ENCODE results near the gene RNPS1.
A peak's percentile ranks its signal among the peaks of the same experiment; 100 is the strongest.

RNPS1 gene

GRCh38 chr16:2298621-2299020, 30.7 kb upstream of the RNPS1 start:
- TF ChIP-seq CTCF (IDR thresholded peaks at IDR 0.05; ENCODE audit: insufficient read depth, low read length, poor library complexity, severe bottlenecking): no peak
- DNase-seq (ENCODE audit: extremely low read depth, insufficient read length): no peak
- Histone ChIP-seq H3K36me3 (ENCODE audit: control insufficient read depth, insufficient read depth, low read length) (no peaks in the 10 kb centered on the region), H3K4me3 (replicated peaks; ENCODE audit: low read depth, low read length) (no peak overlapping the region), H3K27me3 (replicated peaks; ENCODE audit: control insufficient read depth, insufficient read depth, low read length) (no peaks in the 10 kb centered on the region)

GRCh38 chr16:2297506-2297860, 29.6 kb upstream of the RNPS1 start:
- no peak for TF ChIP-seq CTCF (IDR thresholded peaks at IDR 0.05; ENCODE audit: insufficient read depth, low read length, poor library complexity, severe bottlenecking)
- no peak for DNase-seq (ENCODE audit: extremely low read depth, insufficient read length)
- no peaks in the 10 kb centered on the region for H3K36me3 ChIP-seq (ENCODE audit: control insufficient read depth, insufficient read depth, low read length)
- no peak overlapping the region for H3K4me3 ChIP-seq (replicated peaks; ENCODE audit: low read depth, low read length)
- no peaks in the 10 kb centered on the region for H3K27me3 ChIP-seq (replicated peaks; ENCODE audit: control insufficient read depth, insufficient read depth, low read length)

GRCh38 chr16:2296661-2297505, 29.0 kb upstream of the RNPS1 start:
- no peak for DNase-seq (ENCODE audit: extremely low read depth, insufficient read length)
- no peak overlapping the region for H3K4me3 ChIP-seq (replicated peaks; ENCODE audit: low read depth, low read length)
- TF ChIP-seq CTCF (IDR thresholded peaks at IDR 0.05; ENCODE audit: insufficient read depth, low read length, poor library complexity, severe bottlenecking): peak; percentile 57
- no peaks in the 10 kb centered on the region for H3K27me3 ChIP-seq (replicated peaks; ENCODE audit: control insufficient read depth, insufficient read depth, low read length)
- H3K36me3 ChIP-seq (ENCODE audit: control insufficient read depth, insufficient read depth, low read length): no peaks in the 10 kb centered on the region

GRCh38 chr16:2295056-2295798, 27.3 kb upstream of the RNPS1 start:
- no peaks in the 10 kb centered on the region for H3K36me3 ChIP-seq (ENCODE audit: control insufficient read depth, insufficient read depth, low read length)
- no peak for TF ChIP-seq CTCF (IDR thresholded peaks at IDR 0.05; ENCODE audit: insufficient read depth, low read length, poor library complexity, severe bottlenecking)
- H3K4me3 ChIP-seq (replicated peaks; ENCODE audit: low read depth, low read length): no peak overlapping the region
- DNase-seq (ENCODE audit: extremely low read depth, insufficient read length): peak; percentile 35
- no peaks in the 10 kb centered on the region for H3K27me3 ChIP-seq (replicated peaks; ENCODE audit: control insufficient read depth, insufficient read depth, low read length)

- no peak for TF ChIP-seq CTCF (IDR thresholded peaks at IDR 0.05; ENCODE audit: insufficient read depth, low read length, poor library complexity, severe bottlenecking)
- Histone ChIP-seq H3K27me3 (replicated peaks; ENCODE audit: control insufficient read depth, insufficient read depth, low read length) (no peaks in the 10 kb centered on the region), H3K36me3 (ENCODE audit: control insufficient read depth, insufficient read depth, low read length) (no peaks in the 10 kb centered on the region), H3K4me3 (replicated peaks; ENCODE audit: low read depth, low read length) (no peak overlapping the region)
- DNase-seq (ENCODE audit: extremely low read depth, insufficient read length): no peak
Observed at GRCh38 chr16:2292221-2292620, 24.3 kb upstream of the RNPS1 start.

Data from GM06990 (cell line).